COLO668 (cell line): Measurements from ENCODE around the gene FAIM2.

Experiments
- DNase-seq: peaks from one replicate; lab custom pipeline; 2025; ENCODE audit not compliant: unreplicated experiment; lab: John Stamatoyannopoulos, UW

FAIM2 gene

GRCh38 chr12:49903700-49904423, at the start of gene FAIM2:
TSS of gene FAIM2 (minus strand) at chr12:49903900. CDS start at chr12:49903792, 108 bp downstream.
- DNase-seq, result peak; percentile 34

- no peak for DNase-seq
Measured at GRCh38 chr12:49953151-49953550, 49.5 kb upstream of the FAIM2 start.

GRCh38 chr12:49952391-49953055, 48.8 kb upstream of the FAIM2 start:
- DNase-seq, result no peak

- DNase-seq, result no peak
Measured at GRCh38 chr12:49951411-49952240, 47.9 kb upstream of the FAIM2 start.

GRCh38 chr12:49950273-49951251, 46.9 kb upstream of the FAIM2 start, which contains the start of gene AQP2:
TSS of gene AQP2 (plus strand) at chr12:49950737. CDS start at chr12:49950831, 94 bp downstream.
- DNase-seq, result no peak

GRCh38 chr12:49949866-49950265, 46.2 kb upstream of the FAIM2 start:
- no peak for DNase-seq

- no peak for DNase-seq
Measured at GRCh38 chr12:49948866-49949845, 45.5 kb upstream of the FAIM2 start.

GRCh38 chr12:49947593-49948226, 44.0 kb upstream of the FAIM2 start:
- no peak for DNase-seq

GRCh38 chr12:49946497-49946896, 42.8 kb upstream of the FAIM2 start:
- DNase-seq, result no peak

GRCh38 chr12:49946086-49946485, 42.4 kb upstream of the FAIM2 start:
- DNase-seq, result no peak

- peak; percentile 49 for DNase-seq
Measured at GRCh38 chr12:49945394-49946080, 41.8 kb upstream of the FAIM2 start.

- DNase-seq, result no peak
Measured at GRCh38 chr12:49944718-49945117, 41.0 kb upstream of the FAIM2 start.

- no peak for DNase-seq
Measured at GRCh38 chr12:49944046-49944445, 40.3 kb upstream of the FAIM2 start.

GRCh38 chr12:49943625-49943960, 39.9 kb upstream of the FAIM2 start:
- no peak for DNase-seq

- no peak for DNase-seq
Measured at GRCh38 chr12:49942921-49943624, 39.4 kb upstream of the FAIM2 start.

GRCh38 chr12:49942512-49942893, 38.8 kb upstream of the FAIM2 start:
- no peak for DNase-seq

GRCh38 chr12:49941556-49942511, 38.1 kb upstream of the FAIM2 start:
- DNase-seq, result no peak
